ENCODE data around the gene ST3GAL4. TPM values are rescaled to one million over a fixed set of nuclear protein-coding genes. Genes with fewer than 3 reads are reported as not detected.

The ST3GAL4 gene
- total RNA-seq, 1 experiment from 2014 or later = 17.3 TPM

GRCh38 chr11:126405374-126405773 is 49.9 kb downstream of the ST3GAL4 start:
- no peak for ATAC-seq
- ChIA-PET CTCF (interaction anchor here (0.7 to 1.0 kb wide), 3 partner anchors 11 to 95 kb away, joined by 3 to 4 read pairs (median 3); no protein-coding TSS in a partner anchor), POLR2A (no interaction called here)
- no peak for DNase-seq (ENCODE audit: low spot score)
- H3K36me3 Mint-ChIP-seq = peaks cover 6% of the 10 kb centered on the region
- H3K4me3 Mint-ChIP-seq = no peak overlapping the region
- no peaks in the 10 kb centered on the region for H3K27me3 Mint-ChIP-seq (ENCODE audit: low read depth)
- H3K27ac Mint-ChIP-seq = no peak overlapping the region
- H3K4me1 Mint-ChIP-seq = peaks cover 32% of the 10 kb centered on the region
- TF ChIP-seq RELA (CRISPR knock-in tag; IDR thresholded peaks at IDR 0.05; ENCODE audit: borderline replicate concordance) = no peak
- no peak for TF ChIP-seq FOXP4 (CRISPR knock-in tag; IDR thresholded peaks at IDR 0.05)
- TF ChIP-seq FOXK1 (CRISPR knock-in tag; IDR thresholded peaks at IDR 0.05) = no peak
- no peak for TF ChIP-seq NFYB (CRISPR knock-in tag; conservative IDR thresholded peaks at IDR 0.05; ENCODE audit: low read depth)
- no peak for TF ChIP-seq RORB (CRISPR knock-in tag; IDR thresholded peaks at IDR 0.05)
- no peak for TF ChIP-seq ZNF671 (CRISPR knock-in tag; IDR thresholded peaks at IDR 0.05)
- TF ChIP-seq PRRX2 (CRISPR knock-in tag; IDR thresholded peaks at IDR 0.05) = no peak
- TF ChIP-seq ARID4B (CRISPR knock-in tag; IDR thresholded peaks at IDR 0.05; ENCODE audit: borderline replicate concordance) = no peak
- no peak for TF ChIP-seq E2F4 (CRISPR knock-in tag; IDR thresholded peaks at IDR 0.05; ENCODE audit: borderline replicate concordance, low read depth)
- H3K9me3 Mint-ChIP-seq = no peaks in the 10 kb centered on the region

GRCh38 chr11:126405906-126406305 is 50.4 kb downstream of the ST3GAL4 start:
- POLR2A ChIA-PET = no interaction called here
- H3K27me3 Mint-ChIP-seq (ENCODE audit: low read depth) = no peaks in the 10 kb centered on the region
- H3K4me1 Mint-ChIP-seq = peaks cover 32% of the 10 kb centered on the region
- DNase-seq (ENCODE audit: low spot score) (no peak), ATAC-seq (no peak)
- no peak overlapping the region for H3K27ac Mint-ChIP-seq
- peaks cover 6% of the 10 kb centered on the region for H3K36me3 Mint-ChIP-seq
- CTCF ChIA-PET = interaction anchor here (1.0 kb wide), 1 partner anchor 95 kb away, joined by 3 read pairs; no protein-coding TSS in a partner anchor
- no peak overlapping the region for H3K4me3 Mint-ChIP-seq
- no peaks in the 10 kb centered on the region for H3K9me3 Mint-ChIP-seq
- TF ChIP-seq IRF1 (CRISPR knock-in tag; IDR thresholded peaks at IDR 0.05) (no peak), GABPB1 (CRISPR knock-in tag; IDR thresholded peaks at IDR 0.05) (no peak), ATF6 (CRISPR knock-in tag; IDR thresholded peaks at IDR 0.05) (no peak), STAT6 (CRISPR knock-in tag; conservative IDR thresholded peaks at IDR 0.05; ENCODE audit: low read depth) (no peak), IRF2 (CRISPR knock-in tag; IDR thresholded peaks at IDR 0.05; ENCODE audit: borderline replicate concordance, low read depth) (no peak), SP1 (CRISPR knock-in tag; conservative IDR thresholded peaks at IDR 0.05) (no peak), RELA (CRISPR knock-in tag; IDR thresholded peaks at IDR 0.05; ENCODE audit: borderline replicate concordance) (no peak), MYBL2 (CRISPR knock-in tag; IDR thresholded peaks at IDR 0.05) (no peak), ZNF423 (CRISPR knock-in tag; IDR thresholded peaks at IDR 0.05) (no peak; the same call in 1 of the 2 replicates), FOXP1 (CRISPR knock-in tag; IDR thresholded peaks at IDR 0.05; ENCODE audit: borderline replicate concordance) (no peak), SMAD3 (CRISPR knock-in tag; IDR thresholded peaks at IDR 0.05; ENCODE audit: borderline replicate concordance) (no peak), ATF3 (CRISPR knock-in tag; conservative IDR thresholded peaks at IDR 0.05) (no peak), NFATC4 (CRISPR knock-in tag; IDR thresholded peaks at IDR 0.05) (no peak), ZMAT4 (CRISPR knock-in tag; IDR thresholded peaks at IDR 0.05) (no peak)
